Suprapubic skin (tissue), 4 donors: ENCODE data around the gene TIGD2. TPM values are rescaled to one million over a fixed set of nuclear protein-coding genes. Genes with fewer than 3 reads are reported as not detected.

Experiments used
- DNase-seq, 2 donors: peaks; one replicate each; pipeline ENCODE4 v3.0.0-alpha.2; 2019; ENCODE audit warnings: low spot score in 2 of 2
- H3K27ac ChIP-seq: fragments of 200-600 bp; sonication (generic); one replicate; pipeline ENCODE4 v1.5.1; 2019
- H3K27me3 ChIP-seq: fragments of 200-600 bp; sonication (generic); one replicate; pipeline ENCODE4 v1.5.1; 2019
- H3K36me3 ChIP-seq: fragments of 200-600 bp; sonication (generic); one replicate; pipeline ENCODE4 v1.5.1; 2019
- H3K4me1 ChIP-seq: fragments of 200-600 bp; sonication (generic); one replicate; pipeline ENCODE4 v1.5.1; 2019
- H3K4me3 ChIP-seq: fragments of 200-600 bp; sonication (generic); one replicate; pipeline ENCODE4 v1.5.1; 2019; ENCODE audit warnings: mild to moderate bottlenecking
- H3K9me3 ChIP-seq: fragments of 200-600 bp; sonication (generic); one replicate; pipeline ENCODE4 v1.5.1; 2019
- EP300 ChIP-seq: sonication (generic); formaldehyde crosslinking; IDR thresholded peaks from one replicate; pipeline ENCODE4 v1.6.1; 2017; ENCODE audit warnings: antibody characterized with exemption
- POLR2A ChIP-seq, 2 donors: fragments of 450-650 bp; IDR thresholded peaks; one replicate each; pipeline ENCODE4 v1.6.1; 2017; ENCODE audit warnings: antibody characterized with exemption in 2 of 2, mild to moderate bottlenecking in 2 of 2, moderate library complexity in 2 of 2
- POLR2AphosphoS5 ChIP-seq, 3 donors: sonication (generic); formaldehyde crosslinking; IDR thresholded peaks; one replicate each; pipeline ENCODE4 v1.6.1; 2017; ENCODE audit warnings: antibody characterized with exemption in 3 of 3
- WGBS: methylation state at CpG from one replicate; pipeline ENCODE4 v1.1.5; 2018; 5-methylcytosine and 5-hydroxymethylcytosine counted together
- total RNA-seq, 4 donors: library from RNA; depleted of rRNA; stranded (reverse); fragments of >200 nt; gene quantifications; one replicate each; pipeline ENCODE4 v1.1.0, GENCODE V29; 2016
- TF ChIP-seq, protein P1 (sequence below), 2 donors: fragments of 200-600 bp in 1 of 2; fragments of 450-650 bp in 1 of 2; sonication (generic) in 1 of 2; IDR thresholded peaks; one replicate each; pipeline ENCODE4 v1.5.1; 2016 to 2019; ENCODE audit warnings: antibody characterized with exemption in 2 of 2, mild to moderate bottlenecking in 1 of 2, moderate library complexity in 1 of 2

TIGD2 gene
- total RNA-seq, 4 donors from 2014 or later = 2.9 to 7.6 (median 4.9) TPM

GRCh38 chr4:89109841-89110540, 1.3 kb upstream of the TIGD2 start:
- Histone ChIP-seq H3K4me3 (peak overlapping the region; percentile 72), H3K4me1 (peaks cover 20% of the 10 kb centered on the region), H3K36me3 (no peaks in the 10 kb centered on the region), H3K27me3 (no peaks in the 10 kb centered on the region), H3K27ac (no peak overlapping the region), H3K9me3 (no peaks in the 10 kb centered on the region)
- no peak for DNase-seq
- TF ChIP-seq POLR2AphosphoS5 (IDR thresholded peaks at IDR 0.05) = no peak
- TF ChIP-seq EP300 = no peak
- TF ChIP-seq POLR2A (IDR thresholded peaks at IDR 0.05) = no peak
- TF ChIP-seq, protein P1, sequence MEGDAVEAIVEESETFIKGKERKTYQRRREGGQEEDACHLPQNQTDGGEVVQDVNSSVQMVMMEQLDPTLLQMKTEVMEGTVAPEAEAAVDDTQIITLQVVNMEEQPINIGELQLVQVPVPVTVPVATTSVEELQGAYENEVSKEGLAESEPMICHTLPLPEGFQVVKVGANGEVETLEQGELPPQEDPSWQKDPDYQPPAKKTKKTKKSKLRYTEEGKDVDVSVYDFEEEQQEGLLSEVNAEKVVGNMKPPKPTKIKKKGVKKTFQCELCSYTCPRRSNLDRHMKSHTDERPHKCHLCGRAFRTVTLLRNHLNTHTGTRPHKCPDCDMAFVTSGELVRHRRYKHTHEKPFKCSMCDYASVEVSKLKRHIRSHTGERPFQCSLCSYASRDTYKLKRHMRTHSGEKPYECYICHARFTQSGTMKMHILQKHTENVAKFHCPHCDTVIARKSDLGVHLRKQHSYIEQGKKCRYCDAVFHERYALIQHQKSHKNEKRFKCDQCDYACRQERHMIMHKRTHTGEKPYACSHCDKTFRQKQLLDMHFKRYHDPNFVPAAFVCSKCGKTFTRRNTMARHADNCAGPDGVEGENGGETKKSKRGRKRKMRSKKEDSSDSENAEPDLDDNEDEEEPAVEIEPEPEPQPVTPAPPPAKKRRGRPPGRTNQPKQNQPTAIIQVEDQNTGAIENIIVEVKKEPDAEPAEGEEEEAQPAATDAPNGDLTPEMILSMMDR (IDR thresholded peaks at IDR 0.05) = no peak
- 38% methylated on average over 10 of the region's 10 CpGs for WGBS

DNA sequence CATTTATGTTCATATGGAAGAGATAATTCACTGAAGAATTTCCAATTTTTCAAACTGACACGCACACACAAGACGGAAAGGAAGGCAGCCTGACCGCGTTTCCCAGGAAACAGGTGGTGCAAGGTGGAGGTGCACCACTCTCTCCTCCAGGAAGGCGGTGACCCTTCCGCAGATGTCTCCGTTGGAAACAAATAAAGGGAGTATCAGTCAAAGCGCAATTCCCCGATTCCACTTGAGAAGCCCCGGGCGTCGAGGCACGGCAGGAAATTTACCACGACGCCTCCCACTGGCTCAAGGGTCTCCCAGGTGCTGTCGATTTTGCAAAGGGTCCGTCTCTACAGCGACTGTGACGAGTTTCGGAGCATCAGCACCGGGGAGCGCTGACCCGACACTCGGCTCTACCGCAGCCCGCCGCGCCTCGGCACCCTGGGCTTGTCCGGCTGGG, 770 bp upstream of the TIGD2 start:
- Histone ChIP-seq H3K4me1 (peaks cover 20% of the 10 kb centered on the region), H3K4me3 (peak overlapping the region; percentile 72), H3K27me3 (no peaks in the 10 kb centered on the region), H3K36me3 (no peaks in the 10 kb centered on the region), H3K9me3 (no peaks in the 10 kb centered on the region), H3K27ac (peak overlapping the region; percentile 83)
- no peak for TF ChIP-seq POLR2AphosphoS5 (IDR thresholded peaks at IDR 0.05)
- TF ChIP-seq, protein P1 (IDR thresholded peaks at IDR 0.05) = no peak
- DNase-seq = no peak
- 1% methylated on average over 11 of the region's 30 CpGs for WGBS

DNA sequence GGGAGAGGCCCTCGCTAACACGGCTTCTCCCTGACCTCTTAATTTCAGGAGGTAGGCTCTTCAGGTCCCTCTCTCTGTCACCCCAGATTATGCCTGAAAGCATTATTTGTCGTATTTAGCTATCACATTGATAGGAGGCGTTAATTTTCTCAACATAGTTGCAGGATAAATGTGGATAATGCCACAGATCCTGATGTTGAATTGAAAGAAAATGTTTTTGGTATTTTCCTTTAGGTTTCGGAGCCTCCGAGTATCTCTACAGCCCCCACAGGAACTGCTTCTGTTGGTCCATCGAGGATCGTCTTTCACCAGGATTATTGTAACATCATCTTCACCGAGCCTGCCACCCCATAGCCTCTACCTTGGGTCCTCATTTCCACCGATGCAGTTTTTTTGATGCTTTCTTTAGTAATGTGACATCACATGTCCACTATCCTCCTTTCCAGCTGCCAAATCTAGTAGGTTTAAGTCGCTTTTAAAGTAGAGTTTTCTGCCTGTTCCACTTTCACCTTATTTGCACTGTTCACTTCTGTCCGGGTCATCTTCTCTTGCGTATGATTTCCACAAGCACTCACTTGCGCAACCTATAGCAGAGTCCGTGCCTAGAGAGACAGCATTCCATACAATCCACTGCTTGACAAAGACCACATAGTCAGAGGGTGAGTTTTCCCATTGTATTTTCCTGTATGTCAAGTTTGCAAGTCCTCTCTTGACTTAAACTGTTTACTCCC, 665 bp downstream of the TIGD2 start:
- Histone ChIP-seq H3K27ac (peak overlapping the region; percentile 83), H3K4me1 (peaks cover 20% of the 10 kb centered on the region), H3K27me3 (no peaks in the 10 kb centered on the region), H3K36me3 (no peaks in the 10 kb centered on the region), H3K4me3 (peak overlapping the region; percentile 72), H3K9me3 (no peaks in the 10 kb centered on the region)
- no peak for DNase-seq
- peak in 2 of 3 donors; percentile 52 to 58 for TF ChIP-seq POLR2AphosphoS5 (IDR thresholded peaks at IDR 0.05)
- TF ChIP-seq, protein P1 (IDR thresholded peaks at IDR 0.05) = no peak
- WGBS = 18% methylated on average over 14 of the region's 15 CpGs

DNA sequence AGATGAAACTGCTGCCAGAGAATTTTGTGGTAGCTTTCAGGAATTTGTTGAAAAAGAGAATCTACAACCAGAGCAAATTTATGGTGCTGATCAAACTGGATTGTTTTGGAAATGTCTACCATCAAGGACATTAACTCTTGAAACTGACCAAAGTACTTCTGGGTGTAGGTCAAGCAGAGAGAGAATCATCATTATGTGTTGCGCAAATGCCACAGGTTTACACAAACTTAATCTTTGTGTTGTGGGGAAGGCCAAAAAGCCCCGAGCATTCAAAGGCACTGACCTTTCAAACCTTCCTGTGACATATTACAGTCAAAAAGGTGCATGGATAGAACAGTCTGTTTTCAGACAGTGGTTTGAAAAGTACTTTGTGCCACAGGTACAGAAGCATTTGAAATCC, 2.1 kb downstream of the TIGD2 start:
- Histone ChIP-seq H3K9me3 (no peaks in the 10 kb centered on the region), H3K36me3 (no peaks in the 10 kb centered on the region), H3K27ac (no peak overlapping the region), H3K4me1 (peaks cover 20% of the 10 kb centered on the region), H3K4me3 (no peak overlapping the region), H3K27me3 (no peaks in the 10 kb centered on the region)
- no peak for DNase-seq
- 91% methylated on average over 2 of the region's 2 CpGs for WGBS
- TF ChIP-seq, protein P1 (IDR thresholded peaks at IDR 0.05) = no peak
- TF ChIP-seq POLR2AphosphoS5 (IDR thresholded peaks at IDR 0.05) = no peak
- no peak for TF ChIP-seq POLR2A (IDR thresholded peaks at IDR 0.05)
- no peak for TF ChIP-seq EP300

- Histone ChIP-seq H3K27me3 (no peaks in the 10 kb centered on the region), H3K4me1 (peaks cover 20% of the 10 kb centered on the region), H3K27ac (no peak overlapping the region), H3K36me3 (no peaks in the 10 kb centered on the region), H3K9me3 (no peaks in the 10 kb centered on the region), H3K4me3 (no peak overlapping the region)
- WGBS = 97% methylated on average over 3 of the region's 3 CpGs
- no peak for DNase-seq
- no peak for TF ChIP-seq EP300
- no peak for TF ChIP-seq POLR2A (IDR thresholded peaks at IDR 0.05)
- TF ChIP-seq POLR2AphosphoS5 (IDR thresholded peaks at IDR 0.05) = no peak
- TF ChIP-seq, protein P1 (IDR thresholded peaks at IDR 0.05) = no peak
Measured at GRCh38 chr4:89114100-89114499, 2.8 kb downstream of the TIGD2 start.
